GM18517 (cell line): ENCODE data around the gene NPNT.
"Not testable (repeated sequence)": the region's sequence is repeated elsewhere in the genome, so short reads cannot be mapped to it uniquely, and the experiment has no call there.

ENCODE experiments used
- ATAC-seq: cut with Tn5 transposase; IDR thresholded peaks from one replicate; pipeline ENCODE4 v1.9.1; 2021; ENCODE audit warnings: mild to moderate bottlenecking, moderate library complexity; ENCODE audit not compliant: unreplicated experiment

Gene NPNT, protein sequence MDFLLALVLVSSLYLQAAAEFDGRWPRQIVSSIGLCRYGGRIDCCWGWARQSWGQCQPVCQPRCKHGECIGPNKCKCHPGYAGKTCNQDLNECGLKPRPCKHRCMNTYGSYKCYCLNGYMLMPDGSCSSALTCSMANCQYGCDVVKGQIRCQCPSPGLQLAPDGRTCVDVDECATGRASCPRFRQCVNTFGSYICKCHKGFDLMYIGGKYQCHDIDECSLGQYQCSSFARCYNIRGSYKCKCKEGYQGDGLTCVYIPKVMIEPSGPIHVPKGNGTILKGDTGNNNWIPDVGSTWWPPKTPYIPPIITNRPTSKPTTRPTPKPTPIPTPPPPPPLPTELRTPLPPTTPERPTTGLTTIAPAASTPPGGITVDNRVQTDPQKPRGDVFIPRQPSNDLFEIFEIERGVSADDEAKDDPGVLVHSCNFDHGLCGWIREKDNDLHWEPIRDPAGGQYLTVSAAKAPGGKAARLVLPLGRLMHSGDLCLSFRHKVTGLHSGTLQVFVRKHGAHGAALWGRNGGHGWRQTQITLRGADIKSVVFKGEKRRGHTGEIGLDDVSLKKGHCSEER

DNA sequence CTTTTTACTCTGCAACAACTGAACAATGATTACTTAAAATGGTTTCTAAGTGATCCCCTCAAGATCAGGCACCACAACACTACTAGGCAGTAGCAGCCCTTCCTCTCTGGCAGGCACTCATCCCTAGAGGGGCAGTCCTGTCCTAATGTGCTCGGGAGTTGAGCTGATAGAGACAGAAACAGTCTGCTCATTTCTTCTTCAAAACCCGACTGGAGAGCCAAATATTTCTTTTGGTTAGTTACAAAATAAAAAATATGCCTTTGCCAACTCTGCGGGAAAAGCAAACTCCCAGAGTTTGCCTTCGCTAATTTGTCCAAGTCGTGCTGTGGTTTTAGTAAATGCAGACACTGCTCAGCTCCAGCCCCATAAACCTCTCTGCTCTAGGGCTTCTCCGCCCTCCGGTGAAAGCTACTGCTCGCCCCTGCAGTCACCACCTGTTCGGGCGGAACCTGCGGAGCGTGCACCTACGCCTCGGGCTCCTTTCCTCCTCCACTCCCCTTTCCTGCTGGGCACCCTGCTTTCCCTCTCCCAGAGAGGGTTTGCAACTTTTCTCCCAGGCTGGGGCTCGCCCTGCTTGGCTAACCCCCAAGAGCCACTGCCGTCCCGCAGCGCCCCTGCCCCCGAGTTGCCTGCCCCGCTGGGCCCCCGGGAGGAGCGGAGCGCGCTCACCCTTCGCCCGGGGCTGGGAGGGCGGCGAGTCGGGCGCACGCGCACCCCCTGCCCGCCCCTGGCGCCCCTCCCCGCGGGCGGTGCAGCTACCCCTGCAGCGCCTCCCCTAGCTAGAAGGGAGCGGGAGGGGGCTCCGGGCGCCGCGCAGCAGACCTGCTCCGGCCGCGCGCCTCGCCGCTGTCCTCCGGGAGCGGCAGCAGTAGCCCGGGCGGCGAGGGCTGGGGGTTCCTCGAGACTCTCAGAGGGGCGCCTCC, at the start of gene NPNT:
NPNT (plus strand) TSS at position 812 of the 923 bp plus-strand sequence. CDS start 182 bp downstream, outside the sequence.
- ATAC-seq: peak; percentile 45

DNA sequence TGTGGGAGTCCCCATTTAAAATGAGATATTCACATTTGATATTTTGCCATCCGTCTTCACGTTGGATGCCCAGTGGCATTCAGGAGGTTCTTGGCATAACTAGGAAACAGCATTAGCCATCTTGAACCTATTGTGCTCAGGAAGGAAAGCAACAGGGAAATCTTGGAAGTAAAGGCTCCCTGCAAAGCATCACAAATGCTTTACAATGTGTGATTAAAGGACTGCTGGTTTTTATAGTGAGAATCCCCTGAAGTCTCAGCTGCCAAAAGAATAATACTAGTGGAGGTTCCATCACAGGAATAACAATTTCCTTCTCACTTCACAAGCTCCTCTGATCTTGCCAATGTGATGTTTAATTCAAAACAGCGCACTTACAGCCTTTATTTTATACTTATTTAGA, 49.7 kb upstream of the NPNT start:
- ATAC-seq: no peak

DNA sequence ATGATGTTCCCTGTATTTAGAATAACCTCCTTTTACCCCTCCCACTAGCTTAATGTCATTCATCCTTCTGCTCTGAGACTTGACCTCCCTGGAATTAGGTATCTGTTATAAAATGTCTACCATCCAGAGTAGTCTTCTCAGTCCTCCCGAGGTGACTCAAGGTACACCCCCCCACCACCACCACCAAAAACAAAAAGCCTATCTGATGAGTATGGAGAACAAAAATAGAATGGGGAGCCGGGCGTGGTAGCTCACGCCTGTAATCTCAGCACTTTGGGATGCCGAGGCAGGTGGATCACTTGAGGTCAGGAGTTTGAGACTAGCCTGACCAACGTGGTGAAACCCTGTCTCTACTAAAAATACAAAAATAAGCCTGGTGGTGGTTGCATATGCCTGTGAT, 46.9 kb upstream of the NPNT start:
- ATAC-seq: not testable (repeated sequence)

DNA sequence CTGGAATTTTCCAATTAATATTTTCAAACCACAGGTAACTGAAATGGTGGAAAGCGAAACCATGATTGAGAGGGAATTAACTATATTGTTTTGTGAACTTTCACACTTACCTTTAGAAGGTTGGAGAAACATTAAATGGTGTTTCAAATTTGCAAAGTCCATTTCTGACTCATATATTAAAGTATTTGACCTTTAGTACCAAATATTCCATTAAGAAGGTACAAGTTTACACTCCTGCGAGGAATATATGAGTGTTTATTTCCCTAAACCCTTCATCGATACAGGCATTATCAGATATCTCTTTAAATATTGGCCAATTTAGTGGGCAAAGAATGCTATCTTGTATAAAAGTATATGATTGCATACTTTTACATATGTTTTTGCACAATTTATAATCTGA, 44.1 kb upstream of the NPNT start:
- no peak for ATAC-seq

DNA sequence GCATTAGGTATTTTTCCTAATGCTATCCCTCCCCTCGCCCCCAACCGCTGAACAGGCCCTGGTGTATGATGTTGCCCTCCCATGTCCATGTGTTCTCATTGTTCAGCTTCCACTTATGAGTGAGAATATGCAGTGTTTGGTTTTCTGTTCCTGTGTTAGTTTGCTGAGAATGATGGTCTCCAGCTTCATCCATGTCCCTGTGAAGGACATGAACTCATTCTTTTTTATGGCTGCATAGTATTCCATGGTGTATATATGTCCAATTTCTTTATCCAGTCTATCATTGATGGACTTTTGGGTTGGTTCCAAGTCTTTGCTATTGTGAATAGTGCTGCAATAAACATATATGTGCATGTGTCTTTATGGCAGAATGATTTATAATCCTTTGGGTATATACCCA, 43.0 kb upstream of the NPNT start:
- not testable (repeated sequence) for ATAC-seq

DNA sequence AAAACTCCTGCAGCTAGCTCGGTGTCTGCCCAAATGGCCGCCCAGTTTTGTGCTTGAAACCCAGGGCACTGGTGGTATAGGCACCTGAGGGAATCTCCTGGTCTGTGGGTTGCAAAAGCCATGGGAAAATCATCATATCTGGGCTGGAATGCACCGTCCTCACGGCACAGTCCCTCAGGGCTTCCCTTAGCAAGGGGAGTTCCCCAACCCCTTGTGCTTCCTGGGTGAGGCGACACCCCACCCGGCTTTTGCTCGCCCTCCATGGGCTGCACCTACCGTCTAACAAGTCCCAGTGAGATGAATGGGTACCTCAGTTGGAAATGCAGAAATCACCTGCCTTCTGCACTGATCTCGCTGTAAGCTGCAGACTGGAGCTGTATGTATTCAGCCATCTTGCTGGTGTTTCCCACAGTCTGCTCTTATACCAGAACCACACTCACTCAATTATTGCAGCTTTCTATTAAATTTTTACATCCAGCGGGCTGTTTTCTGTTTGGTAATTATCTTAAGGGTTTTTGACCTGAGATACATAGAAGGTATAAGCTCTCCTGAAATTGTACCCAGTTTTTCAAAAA, 36.7 kb upstream of the NPNT start:
- ATAC-seq: no peak

DNA sequence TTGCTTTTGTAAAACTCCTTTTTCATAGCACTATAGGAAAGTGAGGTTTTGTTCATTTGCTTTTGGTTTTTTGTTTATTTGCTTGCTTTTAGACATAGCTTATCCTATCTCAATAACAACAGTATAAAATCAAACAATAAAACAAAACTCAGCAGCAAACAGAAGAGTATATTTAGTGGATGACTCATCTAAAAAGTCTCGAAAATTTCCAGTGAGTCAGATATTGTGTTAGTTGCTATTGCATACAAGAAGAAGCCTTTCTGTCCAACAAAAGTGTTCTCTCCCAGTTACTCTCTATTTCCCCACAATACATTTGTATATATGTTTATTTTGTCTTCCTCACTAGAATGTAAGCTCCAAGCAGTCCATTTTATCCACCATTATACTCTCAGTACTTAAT, 36.0 kb upstream of the NPNT start:
- peak; percentile 55 for ATAC-seq

DNA sequence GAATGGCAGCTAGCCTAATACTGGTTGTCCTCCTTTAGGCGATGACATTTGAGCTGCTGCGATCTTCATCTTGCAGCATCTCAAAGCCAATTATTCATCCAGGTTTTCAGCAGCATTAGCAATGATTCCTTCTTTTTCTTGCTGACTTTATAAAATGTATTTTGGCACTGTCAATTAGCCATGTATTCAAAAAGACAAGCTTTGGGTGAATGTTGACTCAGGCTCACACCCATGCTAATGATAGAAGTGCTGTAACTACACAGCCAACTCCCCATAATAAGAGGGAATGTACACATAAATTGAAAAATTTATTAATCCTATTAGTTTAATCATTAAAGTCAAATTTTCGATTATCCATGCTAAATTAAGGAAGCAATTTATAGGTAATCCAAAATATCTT, 24.3 kb upstream of the NPNT start:
- no peak for ATAC-seq

DNA sequence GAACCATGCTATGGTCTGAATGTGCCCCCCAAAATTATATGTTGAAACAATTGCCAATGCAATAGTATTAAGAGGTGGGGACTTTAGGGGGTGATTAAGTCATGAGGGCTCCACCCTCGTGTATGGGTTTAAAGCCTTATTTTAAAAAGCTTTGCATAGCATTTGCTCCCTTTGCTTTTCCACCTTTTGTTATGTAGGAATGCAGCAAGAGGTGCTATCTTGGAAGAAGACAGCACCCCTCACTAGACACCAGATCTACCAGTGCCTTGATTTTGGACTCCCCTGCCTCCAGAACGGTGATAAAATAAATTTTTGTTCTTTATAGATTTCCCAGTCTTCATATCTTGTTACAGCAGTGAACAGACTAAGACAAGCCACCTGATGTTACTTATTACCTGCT, 23.3 kb upstream of the NPNT start:
- no peak for ATAC-seq

DNA sequence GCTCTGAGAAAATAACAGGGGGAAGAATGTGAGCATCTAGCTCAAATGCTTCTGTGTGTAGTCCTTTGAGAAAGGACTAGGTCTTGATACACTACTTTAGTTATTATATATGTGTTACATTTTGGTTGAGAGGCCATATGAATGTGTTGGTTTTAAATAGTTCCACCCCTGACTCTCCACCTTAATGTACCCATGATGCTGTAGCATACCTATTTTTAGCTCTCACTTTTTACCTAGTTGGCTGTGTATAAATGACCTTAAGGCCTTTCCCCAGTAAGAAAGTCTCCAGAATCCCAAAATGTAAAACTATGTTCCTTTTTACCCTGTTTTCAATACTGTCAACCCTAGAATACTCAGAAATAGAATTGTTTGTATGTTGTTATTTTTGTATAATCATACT, 20.0 kb upstream of the NPNT start:
- ATAC-seq: no peak

DNA sequence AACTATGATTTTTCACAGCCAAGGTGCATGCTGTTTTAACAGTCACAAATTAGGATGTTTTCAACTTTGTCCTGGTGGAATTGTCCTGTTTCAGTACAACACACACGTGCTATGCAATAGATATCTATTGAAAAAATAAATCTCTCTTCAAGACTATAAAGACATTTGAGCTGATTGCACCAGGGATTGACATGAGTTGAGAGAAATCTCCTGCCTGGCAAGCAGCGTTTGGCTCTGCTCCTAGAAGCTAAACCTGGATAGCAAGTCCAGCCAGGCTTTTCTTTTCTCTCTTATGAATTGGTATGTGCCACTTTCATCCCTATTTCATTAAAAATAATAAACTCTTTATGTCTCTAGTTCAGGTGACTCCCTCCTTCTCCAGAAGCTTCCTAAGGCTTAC, 16.6 kb upstream of the NPNT start:
- ATAC-seq: no peak

DNA sequence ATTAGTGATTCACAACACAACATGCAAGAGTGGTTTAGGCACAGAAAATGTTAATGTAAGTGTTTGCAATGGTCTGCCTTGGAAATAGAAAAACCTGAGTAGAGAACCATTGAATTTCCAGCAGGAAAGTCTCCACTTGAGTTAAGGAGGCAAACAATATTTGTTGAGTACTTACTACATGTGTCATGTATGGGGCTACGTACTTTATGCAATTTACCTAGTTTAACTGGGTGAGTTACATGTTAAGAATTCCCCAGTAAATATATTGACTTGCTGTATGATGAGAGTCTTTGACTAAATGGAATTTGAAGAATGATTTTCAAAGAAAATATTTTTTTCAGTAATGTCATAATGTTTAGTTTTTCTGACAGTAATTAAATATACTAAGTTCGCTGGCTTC, 7.8 kb upstream of the NPNT start:
- no peak for ATAC-seq

DNA sequence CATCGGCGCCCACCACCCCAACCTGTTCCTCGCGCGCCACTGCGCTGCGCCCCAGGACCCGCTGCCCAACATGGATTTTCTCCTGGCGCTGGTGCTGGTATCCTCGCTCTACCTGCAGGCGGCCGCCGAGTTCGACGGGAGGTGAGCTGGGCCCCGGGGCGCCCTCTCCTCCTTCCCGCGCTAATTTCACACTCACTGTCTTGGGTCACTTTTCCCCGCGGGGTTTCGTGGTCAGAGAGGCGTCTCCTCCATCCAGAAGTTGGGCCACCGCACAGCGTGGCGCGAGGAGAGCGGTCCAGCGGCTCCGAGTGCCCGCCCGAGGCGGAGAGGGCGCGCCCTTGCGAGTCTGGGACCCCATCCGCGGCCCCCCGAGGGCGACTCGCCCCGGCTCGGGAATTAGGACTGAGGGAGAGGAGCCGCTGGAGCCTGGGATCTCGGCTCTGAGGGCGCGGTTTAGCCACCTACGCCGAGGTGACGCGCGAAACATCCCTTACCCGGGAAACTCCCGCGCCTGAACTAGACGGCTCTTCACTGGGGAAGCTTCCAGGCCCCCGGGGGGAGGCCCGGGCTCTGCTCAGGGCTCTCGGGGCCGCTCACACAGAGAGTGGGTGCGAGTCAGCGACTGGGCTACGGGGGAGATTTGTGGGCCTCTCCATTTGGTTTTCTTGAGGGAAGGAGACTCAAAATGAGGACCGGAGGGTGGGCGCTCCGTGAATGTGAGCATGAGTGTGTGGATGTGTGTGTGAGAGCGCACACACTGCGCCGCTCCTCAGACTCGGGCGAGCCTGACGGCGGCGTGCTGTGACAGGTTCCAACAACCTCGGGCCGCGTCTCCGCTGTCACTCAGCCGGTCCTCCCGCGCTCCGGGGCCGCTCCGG, 551 bp downstream of the NPNT start:
- peak; percentile 39 for ATAC-seq

DNA sequence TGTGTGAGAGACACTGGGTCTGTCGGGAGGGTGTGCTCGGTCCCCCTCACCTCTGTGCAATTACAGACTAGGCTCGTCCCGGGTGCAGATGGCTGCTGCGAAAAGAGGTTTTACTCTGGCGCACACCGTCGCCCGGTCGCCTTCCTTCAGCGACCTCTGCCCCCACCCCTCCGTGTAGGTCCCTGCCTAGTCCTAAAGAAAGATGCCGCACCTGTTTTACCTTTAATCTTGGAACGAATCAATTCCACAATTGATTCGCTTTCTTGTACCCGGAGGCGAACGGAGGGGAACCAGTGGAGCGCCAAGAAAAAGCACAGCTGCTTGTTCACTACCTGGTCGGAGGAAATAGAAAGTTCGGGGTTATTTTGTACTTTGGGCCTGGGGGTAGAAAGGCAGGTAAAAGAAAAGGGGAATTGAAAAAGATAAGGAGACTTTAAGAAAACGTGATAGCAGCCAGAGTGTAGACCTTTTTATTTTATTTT, 1.2 kb downstream of the NPNT start:
- ATAC-seq: peak; percentile 19

DNA sequence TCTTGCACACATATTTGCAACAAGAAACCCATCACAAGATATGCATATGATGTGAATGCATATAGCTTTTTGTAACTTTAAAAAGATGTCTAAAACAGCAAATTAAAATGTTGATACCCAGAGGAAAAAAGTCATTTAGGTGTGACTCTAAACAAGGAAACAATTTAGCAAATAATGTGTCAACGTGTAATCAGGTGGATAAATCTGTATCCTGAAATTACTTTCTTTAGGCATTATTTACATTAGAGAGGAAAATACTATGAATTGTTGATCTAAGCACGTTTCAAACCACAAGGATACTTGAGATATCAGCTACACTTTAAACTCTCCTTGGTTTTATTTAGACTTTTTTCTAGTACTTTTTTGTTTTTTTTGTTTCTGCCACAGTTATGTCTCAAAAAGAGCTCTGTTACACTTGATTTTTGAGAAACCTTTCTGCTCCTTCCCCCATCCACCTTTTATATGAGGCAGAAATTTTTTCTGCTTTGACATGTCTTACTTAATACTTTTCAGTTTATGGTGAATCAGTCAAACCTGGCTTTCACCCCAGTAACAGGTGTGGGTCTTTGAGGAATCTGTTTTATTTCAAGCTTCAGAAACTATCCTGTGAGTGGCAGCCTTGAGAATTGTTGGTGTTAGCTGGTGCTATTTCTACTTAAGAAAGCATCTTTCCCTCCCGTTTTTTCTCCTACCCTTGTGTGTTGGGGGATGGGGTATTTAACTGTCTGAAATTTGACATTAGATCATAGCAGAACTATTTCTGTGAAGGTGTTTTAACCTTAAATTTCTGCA, 1.9 kb downstream of the NPNT start:
- no peak for ATAC-seq

DNA sequence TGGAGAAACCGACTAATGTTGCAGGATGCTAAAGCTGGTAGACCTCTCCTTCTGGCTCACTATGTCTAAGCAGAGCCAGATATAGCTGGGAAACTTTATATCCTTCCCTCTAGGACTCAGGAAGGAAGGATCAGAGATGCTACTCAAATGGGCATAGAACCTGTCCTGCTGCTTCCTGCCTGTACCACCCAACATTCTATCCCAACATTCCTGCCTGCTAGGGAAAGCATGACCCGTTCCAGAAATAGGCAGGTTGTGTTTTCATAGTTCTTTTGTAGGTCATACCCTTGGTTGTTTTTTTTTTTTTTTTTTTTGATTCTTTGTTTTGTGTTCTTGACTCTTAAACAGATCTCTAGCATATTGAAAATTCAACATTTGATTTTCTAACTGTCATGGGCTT, 5.3 kb downstream of the NPNT start:
- ATAC-seq: no peak

DNA sequence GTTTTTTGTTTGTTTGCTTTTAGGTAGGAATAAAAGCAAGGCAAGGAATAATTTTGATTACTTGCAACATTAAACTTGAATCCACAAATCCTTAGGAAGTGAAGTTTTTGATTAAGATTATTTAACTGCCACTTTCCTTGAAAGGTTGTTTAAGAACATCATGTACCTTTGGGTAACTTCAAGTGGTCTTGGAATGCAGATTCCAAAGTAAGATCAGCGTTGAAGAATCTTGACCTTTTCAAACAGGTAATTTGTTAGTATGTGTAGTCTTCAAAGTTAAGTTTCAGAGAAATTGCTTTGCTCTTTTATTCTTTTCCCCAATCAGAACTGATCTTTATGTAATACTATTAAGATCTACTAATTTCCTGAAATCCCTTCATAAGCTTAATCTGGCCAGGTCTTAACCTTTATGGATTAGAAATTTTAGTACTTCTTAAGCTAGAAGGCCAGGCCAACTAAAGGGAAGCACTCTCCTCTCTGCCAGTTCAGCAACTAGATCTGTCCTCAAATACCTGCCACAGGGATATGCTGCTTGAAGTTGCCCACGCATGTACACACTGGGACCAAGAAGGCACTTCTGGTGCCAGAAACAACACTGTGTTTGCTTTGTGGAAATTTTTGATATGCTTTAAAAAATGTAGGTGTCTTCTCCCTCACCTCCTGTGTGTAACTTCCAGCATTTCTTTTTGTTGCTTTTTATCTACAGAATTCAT, 7.4 kb downstream of the NPNT start:
- ATAC-seq: no peak

DNA sequence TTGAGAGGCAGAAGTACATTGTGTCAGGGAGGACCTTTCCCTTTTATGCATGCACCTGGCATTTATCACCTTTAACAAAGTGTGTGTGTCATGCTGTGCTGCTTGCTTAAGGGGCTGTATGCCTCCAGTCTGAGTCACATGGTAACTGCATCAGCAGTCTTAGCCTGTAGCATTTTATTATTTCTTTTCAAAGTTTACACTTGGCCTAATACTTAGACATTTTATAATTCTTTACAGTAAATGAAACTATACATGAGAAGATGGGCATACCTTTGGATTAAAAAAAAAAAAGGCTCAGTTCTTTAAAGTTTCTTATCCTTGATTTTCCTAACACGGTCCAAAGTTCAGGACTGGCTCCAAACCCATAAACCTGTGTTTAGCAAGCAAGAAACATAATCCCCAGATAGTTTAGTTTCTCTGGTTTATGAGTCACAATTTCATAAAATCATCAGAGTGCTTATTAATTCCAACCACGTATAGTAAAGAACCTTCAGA, 14.6 kb downstream of the NPNT start:
- ATAC-seq: no peak

DNA sequence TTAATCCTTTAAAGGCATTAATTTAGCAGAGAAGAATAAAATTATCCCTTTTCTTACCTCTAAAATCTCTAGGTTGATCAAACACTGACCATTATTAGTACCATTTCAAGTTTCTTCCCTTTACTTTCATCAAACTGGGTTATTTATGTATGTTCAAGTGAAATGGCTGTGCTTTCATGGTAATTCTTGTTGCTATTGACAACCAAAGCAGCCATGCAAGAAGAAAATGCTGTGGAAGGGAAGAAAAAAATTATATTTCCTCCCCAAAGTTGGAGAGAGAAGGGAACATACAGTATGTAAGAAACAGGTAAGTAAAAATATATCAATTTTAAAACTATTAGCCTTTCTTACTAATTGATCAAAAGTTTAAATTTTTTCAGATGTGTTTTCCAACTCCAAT, 16.2 kb downstream of the NPNT start:
- ATAC-seq: no peak
